ENCODE results near the gene EOLA1.
"Not testable (repeated sequence)": the region's sequence is repeated elsewhere in the genome, so short reads cannot be mapped to it uniquely, and the experiment has no call there.

GRCh38 chrX:149595943-149596342, 55.1 kb downstream of the EOLA1 start:
- TF ChIP-seq, protein P1, sequence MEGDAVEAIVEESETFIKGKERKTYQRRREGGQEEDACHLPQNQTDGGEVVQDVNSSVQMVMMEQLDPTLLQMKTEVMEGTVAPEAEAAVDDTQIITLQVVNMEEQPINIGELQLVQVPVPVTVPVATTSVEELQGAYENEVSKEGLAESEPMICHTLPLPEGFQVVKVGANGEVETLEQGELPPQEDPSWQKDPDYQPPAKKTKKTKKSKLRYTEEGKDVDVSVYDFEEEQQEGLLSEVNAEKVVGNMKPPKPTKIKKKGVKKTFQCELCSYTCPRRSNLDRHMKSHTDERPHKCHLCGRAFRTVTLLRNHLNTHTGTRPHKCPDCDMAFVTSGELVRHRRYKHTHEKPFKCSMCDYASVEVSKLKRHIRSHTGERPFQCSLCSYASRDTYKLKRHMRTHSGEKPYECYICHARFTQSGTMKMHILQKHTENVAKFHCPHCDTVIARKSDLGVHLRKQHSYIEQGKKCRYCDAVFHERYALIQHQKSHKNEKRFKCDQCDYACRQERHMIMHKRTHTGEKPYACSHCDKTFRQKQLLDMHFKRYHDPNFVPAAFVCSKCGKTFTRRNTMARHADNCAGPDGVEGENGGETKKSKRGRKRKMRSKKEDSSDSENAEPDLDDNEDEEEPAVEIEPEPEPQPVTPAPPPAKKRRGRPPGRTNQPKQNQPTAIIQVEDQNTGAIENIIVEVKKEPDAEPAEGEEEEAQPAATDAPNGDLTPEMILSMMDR (conservative IDR thresholded peaks at IDR 0.05; ENCODE audit: low read depth in 2 of 2): not testable (repeated sequence)
- TF ChIP-seq EZH2 (IDR thresholded peaks at IDR 0.05; ENCODE audit: low read depth, unreplicated experiment): not testable (repeated sequence)

Data from GM23338 (cell line).